Activated CD4-positive, alpha-beta T cell treated with anti-CD3 and anti-CD28 coated beads for 4 hours (primary cell): ENCODE data around the gene ARMH3.
"Not testable (repeated sequence)": the region's sequence is repeated elsewhere in the genome, so short reads cannot be mapped to it uniquely, and the experiment has no call there.

Source experiments
- DNase-seq, 2 donors: peaks; one replicate each; pipeline ENCODE4 v3.0.0-alpha.2; 2020

The ARMH3 gene

GRCh38 chr10:101980677-101981076 lies 75.3 kb downstream of the ARMH3 start:
- not testable (repeated sequence) for DNase-seq

- no peak for DNase-seq
Observed at GRCh38 chr10:101974091-101974971, 81.6 kb downstream of the ARMH3 start.

- no peak for DNase-seq
Observed at GRCh38 chr10:101972761-101973160, 83.2 kb downstream of the ARMH3 start.

- DNase-seq, result no peak
Observed at GRCh38 chr10:101969412-101969922, 86.5 kb downstream of the ARMH3 start.

GRCh38 chr10:101968940-101969321 lies 87.0 kb downstream of the ARMH3 start:
- DNase-seq, result no peak

GRCh38 chr10:101968286-101968939 lies 87.6 kb downstream of the ARMH3 start:
- no peak for DNase-seq

GRCh38 chr10:101967713-101968112 lies 88.3 kb downstream of the ARMH3 start:
- DNase-seq, result no peak

GRCh38 chr10:101967119-101967518 lies 88.9 kb downstream of the ARMH3 start:
- no peak for DNase-seq

- no peak for DNase-seq
Observed at GRCh38 chr10:101965075-101965765, 90.8 kb downstream of the ARMH3 start.

- DNase-seq, result no peak
Observed at GRCh38 chr10:101961591-101962498, 94.1 kb downstream of the ARMH3 start.

- no peak for DNase-seq
Observed at GRCh38 chr10:101960879-101961395, 95.0 kb downstream of the ARMH3 start.

- DNase-seq, result no peak
Observed at GRCh38 chr10:101959346-101959916, 96.5 kb downstream of the ARMH3 start.

GRCh38 chr10:101958691-101959090 lies 97.3 kb downstream of the ARMH3 start:
- no peak for DNase-seq

- DNase-seq, result no peak
Observed at GRCh38 chr10:101956898-101957297, 99.1 kb downstream of the ARMH3 start.

GRCh38 chr10:101956117-101956516 lies 99.9 kb downstream of the ARMH3 start:
- no peak for DNase-seq

- DNase-seq, result no peak
Observed at GRCh38 chr10:101952191-101952590, 103.8 kb downstream of the ARMH3 start.

- DNase-seq, result no peak
Observed at GRCh38 chr10:101950213-101950612, 105.8 kb downstream of the ARMH3 start.

- DNase-seq, result no peak
Observed at GRCh38 chr10:101941871-101942270, 114.1 kb downstream of the ARMH3 start.

GRCh38 chr10:101940916-101941315 lies 115.1 kb downstream of the ARMH3 start:
- DNase-seq, result no peak

GRCh38 chr10:101939729-101940128 lies 116.2 kb downstream of the ARMH3 start:
- DNase-seq, result no peak

- DNase-seq, result no peak
Observed at GRCh38 chr10:101939008-101939648, 116.8 kb downstream of the ARMH3 start.
